GM12878 (cell line): ENCODE data around the gene GID8. TPM values are rescaled to one million over a fixed set of nuclear protein-coding genes. Genes with fewer than 3 reads are reported as not detected.

Source experiments
- ATAC-seq: fragments of 200-7000 bp; cut with Tn5 transposase; 3 replicates; pipeline ENCODE4 v1.9.1; 2020; ENCODE audit warnings: mild to moderate bottlenecking, moderate library complexity
- BruUV-seq: library from RNA; stranded (reverse); fragments of 400-500 nt; replicated peaks from 2 replicates; lab custom pipeline; 2021; lab: Mats Ljungman, UMichigan
- CTCF ChIA-PET: fragments of 300-600 bp; sonication (Branson Sonifier 250); formaldehyde crosslinking; extraction: SDS; loops from one replicate; lab custom pipeline; 2021; ENCODE audit warnings: inconsistent platforms; lab: Yijun Ruan, JAX
- POLR2A ChIA-PET: fragments of 350-600 bp; formaldehyde crosslinking; extraction: SDS; loops from one replicate; lab custom pipeline; 2021; ENCODE audit warnings: inconsistent platforms; lab: Charles Lee
- RAD21 ChIA-PET: fragments of 300-600 bp; sonication (Branson Sonifier 250); formaldehyde crosslinking; loops from one replicate; lab custom pipeline; 2023; ENCODE audit warnings: antibody characterized with exemption; ENCODE audit not compliant: unreplicated experiment; lab: Charles Lee
- SMC1A ChIA-PET: fragments of 300-600 bp; sonication (Branson Sonifier 250); formaldehyde crosslinking; loops from one replicate; lab custom pipeline; 2023; ENCODE audit not compliant: unreplicated experiment, uncharacterized antibody; lab: Charles Lee
- DNase-seq: peaks from one replicate; pipeline ENCODE4 v3.0.0-alpha.2; 2011; ENCODE audit warnings: low read depth, low spot score
- FAIRE-seq: peaks from 3 replicates; lab custom pipeline; 2011; peaks lifted over from hg19 to GRCh38; lab: Jason Lieb, UNC
- H2AFZ ChIP-seq: 2 replicates; pipeline ENCODE4 v1.6.0; 2011; ENCODE audit warnings: low read depth, low read length, control low read depth; ENCODE audit not compliant: control insufficient read depth
- H3K27ac ChIP-seq: 2 replicates; pipeline ENCODE4 v1.5.1; 2011; ENCODE audit warnings: control low read depth; ENCODE audit not compliant: control insufficient read depth, insufficient read depth
- H3K27me3 ChIP-seq, 2 experiments: replicated peaks in 1 of 2; 2 replicates each; pipeline versions ENCODE4 v1.6.0 to v1.6.1; 2011; ENCODE audit warnings: low read length in 1 of 2; ENCODE audit not compliant: control insufficient read depth in 2 of 2, insufficient read depth in 2 of 2
- H3K36me3 ChIP-seq, 2 experiments: 2 replicates each; pipeline ENCODE4 v1.5.1; 2011; ENCODE audit warnings: low read length in 1 of 2; ENCODE audit not compliant: control insufficient read depth in 2 of 2, insufficient read depth in 2 of 2
- H3K4me1 ChIP-seq: 2 replicates; pipeline ENCODE4 v1.6.1; 2011; ENCODE audit warnings: mild to moderate bottlenecking, low read length, moderate library complexity, mixed read lengths; ENCODE audit not compliant: control insufficient read depth, insufficient read depth
- H3K4me2 ChIP-seq: 2 replicates; pipeline ENCODE4 v1.6.0; 2011; ENCODE audit warnings: control low read depth; ENCODE audit not compliant: control insufficient read depth, insufficient read depth
- H3K4me3 ChIP-seq: fragments of 200-600 bp; sonication (generic); 2 replicates; pipeline ENCODE4 v1.5.1; 2016
- H3K79me2 ChIP-seq: 2 replicates; pipeline ENCODE4 v1.6.0; 2011; ENCODE audit warnings: low read length; ENCODE audit not compliant: control insufficient read depth, insufficient read depth
- H3K9ac ChIP-seq: 2 replicates; pipeline ENCODE4 v1.8.0; 2011; ENCODE audit warnings: low read length, control low read depth, mixed read lengths; ENCODE audit not compliant: control insufficient read depth, insufficient read depth
- H3K9me3 ChIP-seq: replicated peaks from 3 replicates; pipeline ENCODE4 v1.5.1; 2011; ENCODE audit warnings: mild to moderate bottlenecking, low read length; ENCODE audit not compliant: control insufficient read depth, insufficient read depth
- H4K20me1 ChIP-seq: 2 replicates; pipeline ENCODE4 v1.6.0; 2011; ENCODE audit not compliant: control insufficient read depth, insufficient read depth
- BACH1 ChIP-seq: fragments of 450-650 bp; IDR thresholded peaks from 2 replicates; pipeline ENCODE4 v1.6.1; 2017; ENCODE audit warnings: mild to moderate bottlenecking, borderline replicate concordance
- BCL3 ChIP-seq: IDR thresholded peaks from 2 replicates; pipeline ENCODE4 v1.6.1; 2011; ENCODE audit warnings: borderline replicate concordance, low read depth, mild to moderate bottlenecking, moderate library complexity, low read length; ENCODE audit not compliant: insufficient read depth, poor library complexity, severe bottlenecking
- BRCA1 ChIP-seq: IDR thresholded peaks from 2 replicates; pipeline ENCODE4 v1.6.1; 2011; ENCODE audit warnings: low read depth, low read length, improper control_type of control experiment
- CHD2 ChIP-seq: IDR thresholded peaks from 2 replicates; pipeline ENCODE4 v1.6.1; 2011; ENCODE audit warnings: low read depth, low read length, improper control_type of control experiment, borderline replicate concordance
- HDAC2 ChIP-seq: fragments of 200-600 bp; sonication (generic); IDR thresholded peaks from 2 replicates; pipeline ENCODE4 v1.6.1; 2017
- MTA3 ChIP-seq: IDR thresholded peaks from 2 replicates; pipeline ENCODE4 v1.6.1; 2012; ENCODE audit warnings: low read length, inconsistent platforms, borderline replicate concordance
- MYC ChIP-seq: IDR thresholded peaks from 2 replicates; pipeline ENCODE4 v1.6.1; 2011; ENCODE audit warnings: mild to moderate bottlenecking, low read length, moderate library complexity, inconsistent platforms; ENCODE audit not compliant: insufficient read depth, insufficient replicate concordance, insufficient read length, severe bottlenecking
- POLR2A ChIP-seq: IDR thresholded peaks from 2 replicates; pipeline ENCODE4 v1.6.1; 2011; ENCODE audit warnings: low read depth, mild to moderate bottlenecking, low read length
- REST ChIP-seq: IDR thresholded peaks from 2 replicates; pipeline ENCODE4 v1.6.1; 2012; ENCODE audit warnings: mild to moderate bottlenecking, low read depth, low read length
- RUNX3 ChIP-seq: IDR thresholded peaks from 2 replicates; pipeline ENCODE4 v1.6.1; 2012; ENCODE audit warnings: low read length, inconsistent platforms
- SP1 ChIP-seq: IDR thresholded peaks from one replicate; pipeline ENCODE4 v1.6.1; 2011; ENCODE audit warnings: low read depth, low read length
- SRF ChIP-seq, 2 experiments: IDR thresholded peaks; 2 replicates each; pipeline ENCODE4 v1.6.1; 2011; ENCODE audit warnings: low read depth in 2 of 2, low read length in 2 of 2, mild to moderate bottlenecking in 1 of 2, moderate library complexity in 1 of 2
- TCF12 ChIP-seq: IDR thresholded peaks from 2 replicates; pipeline ENCODE4 v1.6.1; 2011; ENCODE audit warnings: low read depth, mild to moderate bottlenecking, low read length
- YY1 ChIP-seq: IDR thresholded peaks from 2 replicates; pipeline ENCODE4 v1.6.1; 2011; ENCODE audit warnings: low read depth, mild to moderate bottlenecking, low read length
- WGBS: methylation state at CpG from one replicate; pipeline ENCODE4 v1.1.6; 2016; ENCODE audit warnings: low lambda C conversion rate; ENCODE audit not compliant: insufficient replicate concordance, insufficient coverage; ENCODE audit errors: missing lambda C conversion rate; 5-methylcytosine and 5-hydroxymethylcytosine counted together
- in situ Hi-C: fragments of 300-500 bp; cut with MboI; formaldehyde crosslinking; loops from 9 replicates; pipeline ENCODE4 v1.14.3; 2018; ENCODE audit warnings: mixed read lengths
- intact Hi-C: fragments of 100-400 bp; cut with micrococcal nuclease; formaldehyde crosslinking; loops from one replicate; pipeline ENCODE4 v1.14.2; 2022; ENCODE audit not compliant: unreplicated experiment
- polyA plus RNA-seq, 11 experiments: library from polyadenylated mRNA; depleted of rRNA in 4 of 11; unstranded in 6 of 11; stranded (reverse) in 5 of 11; fragments of >200 nt; fragmentation: Nextera tagmentation in 4 of 11; fragmentation: Illumina TruSeq in 1 of 11; extraction: Ambion mirVana in 4 of 11; extraction: Trizol in 1 of 11; gene quantifications; 1 replicate in 1 of 11; 2 replicates in 10 of 11; pipeline versions ENCODE4 v1.2.1 to v1.2.3, GENCODE V29; 2011 to 2016; ENCODE audit warnings: inconsistent platforms in 2 of 11, missing spikeins in 2 of 11, low read depth in 1 of 11
- total RNA-seq, 4 experiments: library from RNA; depleted of rRNA in 3 of 4; stranded (reverse); fragments of >200 nt in 3 of 4; fragmentation: Illumina TruSeq in 1 of 4; extraction: Trizol in 1 of 4; gene quantifications; 2 replicates each; pipeline versions ENCODE4 v1.2.1 to v1.2.3, GENCODE V29; 2013 to 2021

GID8 gene
- total and polyA plus RNA-seq, 10 of the 15 experiments (the other 5 are each of a cell fraction or from before 2014, with no cell fraction given) = 12.0 to 33.8 (median 22.2) TPM

GRCh38 chr20:62952968-62953838 lies 15.3 kb downstream of the GID8 start:
- Histone ChIP-seq H3K79me2 (peaks cover 37% of the 10 kb centered on the region), H3K9ac (peak overlapping the region; percentile 93), H3K27ac (peak overlapping the region; percentile 94), H3K36me3 (peaks cover 0 to 21% of the 10 kb centered on the region in 2 experiments; a peak in 2 of 4 replicates), H3K4me1 (peaks cover 12% of the 10 kb centered on the region), H2AFZ (peak overlapping the region; percentile 23), H3K4me2 (peak overlapping the region; percentile 100), H3K27me3 (no peaks in the 10 kb centered on the region), H3K9me3 (peaks cover 3% of the 10 kb centered on the region; the same call in 2 of the 3 replicates), H4K20me1 (no peaks in the 10 kb centered on the region), H3K4me3 (peak overlapping the region; percentile 98)
- ChIA-PET SMC1A (interaction anchor here (1.0 to 3.5 kb wide), 17 partner anchors 15 to 120 kb away, joined by 3 to 23 read pairs (median 7); partner anchors contain the start of gene GID8), CTCF (interaction anchor here (0.7 to 3.5 kb wide), 19 partner anchors 12 to 227 kb away, joined by 3 to 27 read pairs (median 5); partner anchors contain the start of gene DIDO1), POLR2A (interaction anchor here (0.6 to 2.7 kb wide), 19 partner anchors 8 to 59 kb away, joined by 3 to 27 read pairs (median 6); partner anchors contain the start of genes DIDO1 and GID8), RAD21 (interaction anchor here (0.6 to 3.1 kb wide), 14 partner anchors 16 to 62 kb away, joined by 3 to 30 read pairs (median 6); partner anchors contain the start of gene GID8)
- TSS peak; percentile 82 for BruUV-seq
- ATAC-seq = peak; percentile 26
- FAIRE-seq = no peak
- WGBS = 0% methylated on average over 17 of the region's 19 CpGs
- intact Hi-C loops (loop anchor here (2.0 to 5.0 kb wide), 2 partner anchors 14 to 51 kb away; partner anchors contain the start of gene GID8), in situ Hi-C loops (no loop called here)
- no peak for DNase-seq
- TF ChIP-seq SP1 (peak; percentile 6), HDAC2 (no peak), TCF12 (no peak), RUNX3 (no peak), SRF (IDR thresholded peaks at IDR 0.05; ENCODE audit: low read depth in 2 of 2, low read length in 2 of 2) (no peak), MTA3 (no peak; the same call in 1 of the 2 replicates), POLR2A (peak; percentile 55), MYC (peak; percentile 20), CHD2 (no peak), REST (no peak), BACH1 (0 out of 2 replicates have a peak, but pooled peaks have one; percentile 45), YY1 (0 out of 2 replicates have a peak, but pooled peaks have one; percentile 1), BRCA1 (no peak), BCL3 (no peak)
